LNCaP clone FGC (cell line): Measurements from ENCODE around the gene RSAD2.
A peak's percentile ranks its signal among the peaks of the same experiment; 100 is the strongest.
"Not testable (repeated sequence)": the region's sequence is repeated elsewhere in the genome, so short reads cannot be mapped to it uniquely, and the experiment has no call there.

Source experiments
- DNase-seq: peaks from one replicate; pipeline ENCODE4 v3.0.0-alpha.2; 2011; ENCODE audit warnings: low read depth
- H3K4me3 ChIP-seq: 2 replicates; pipeline ENCODE4 v1.5.1; 2011; ENCODE audit warnings: mild to moderate bottlenecking, low read depth, low read length, control low read depth
- TF ChIP-seq, protein P1 (sequence below): IDR thresholded peaks from 2 replicates; pipeline ENCODE4 v1.5.1; 2012; ENCODE audit warnings: mild to moderate bottlenecking; ENCODE audit not compliant: control insufficient read depth, insufficient read depth; ENCODE audit errors: extremely low read depth

Gene RSAD2

DNA sequence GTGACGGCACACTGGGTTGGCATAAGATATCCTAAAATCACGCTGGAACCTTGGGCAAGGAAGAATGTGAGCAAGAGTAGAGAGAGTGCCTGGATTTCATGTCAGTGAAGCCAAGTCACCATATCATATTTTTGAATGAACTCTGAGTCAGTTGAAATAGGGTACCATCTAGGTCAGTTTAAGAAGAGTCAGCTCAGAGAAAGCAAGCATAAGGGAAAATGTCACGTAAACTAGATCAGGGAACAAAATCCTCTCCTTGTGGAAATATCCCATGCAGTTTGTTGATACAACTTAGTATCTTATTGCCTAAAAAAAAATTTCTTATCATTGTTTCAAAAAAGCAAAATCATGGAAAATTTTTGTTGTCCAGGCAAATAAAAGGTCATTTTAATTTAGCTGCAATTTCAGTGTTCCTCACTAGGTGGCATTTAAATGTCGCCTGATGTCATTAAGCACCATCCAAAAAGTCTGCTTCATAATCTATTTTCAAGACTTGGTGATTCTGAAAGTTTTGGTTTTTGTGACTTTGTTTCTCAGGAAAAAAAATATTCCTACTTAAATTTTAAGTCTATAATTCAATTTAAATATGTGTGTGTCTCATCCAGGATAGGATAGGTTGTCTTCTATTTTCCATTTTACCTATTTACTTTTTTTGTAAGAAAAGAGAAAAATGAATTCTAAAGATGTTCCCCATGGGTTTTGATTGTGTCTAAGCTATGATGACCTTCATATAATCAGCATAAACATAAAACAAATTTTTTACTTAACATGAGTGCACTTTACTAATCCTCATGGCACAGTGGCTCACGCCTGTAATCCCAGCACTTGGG, 19.6 kb downstream of the RSAD2 start:
- no peak overlapping the region for H3K4me3 ChIP-seq
- no peak for DNase-seq
- TF ChIP-seq, protein P1, sequence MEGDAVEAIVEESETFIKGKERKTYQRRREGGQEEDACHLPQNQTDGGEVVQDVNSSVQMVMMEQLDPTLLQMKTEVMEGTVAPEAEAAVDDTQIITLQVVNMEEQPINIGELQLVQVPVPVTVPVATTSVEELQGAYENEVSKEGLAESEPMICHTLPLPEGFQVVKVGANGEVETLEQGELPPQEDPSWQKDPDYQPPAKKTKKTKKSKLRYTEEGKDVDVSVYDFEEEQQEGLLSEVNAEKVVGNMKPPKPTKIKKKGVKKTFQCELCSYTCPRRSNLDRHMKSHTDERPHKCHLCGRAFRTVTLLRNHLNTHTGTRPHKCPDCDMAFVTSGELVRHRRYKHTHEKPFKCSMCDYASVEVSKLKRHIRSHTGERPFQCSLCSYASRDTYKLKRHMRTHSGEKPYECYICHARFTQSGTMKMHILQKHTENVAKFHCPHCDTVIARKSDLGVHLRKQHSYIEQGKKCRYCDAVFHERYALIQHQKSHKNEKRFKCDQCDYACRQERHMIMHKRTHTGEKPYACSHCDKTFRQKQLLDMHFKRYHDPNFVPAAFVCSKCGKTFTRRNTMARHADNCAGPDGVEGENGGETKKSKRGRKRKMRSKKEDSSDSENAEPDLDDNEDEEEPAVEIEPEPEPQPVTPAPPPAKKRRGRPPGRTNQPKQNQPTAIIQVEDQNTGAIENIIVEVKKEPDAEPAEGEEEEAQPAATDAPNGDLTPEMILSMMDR: peak; percentile 62

DNA sequence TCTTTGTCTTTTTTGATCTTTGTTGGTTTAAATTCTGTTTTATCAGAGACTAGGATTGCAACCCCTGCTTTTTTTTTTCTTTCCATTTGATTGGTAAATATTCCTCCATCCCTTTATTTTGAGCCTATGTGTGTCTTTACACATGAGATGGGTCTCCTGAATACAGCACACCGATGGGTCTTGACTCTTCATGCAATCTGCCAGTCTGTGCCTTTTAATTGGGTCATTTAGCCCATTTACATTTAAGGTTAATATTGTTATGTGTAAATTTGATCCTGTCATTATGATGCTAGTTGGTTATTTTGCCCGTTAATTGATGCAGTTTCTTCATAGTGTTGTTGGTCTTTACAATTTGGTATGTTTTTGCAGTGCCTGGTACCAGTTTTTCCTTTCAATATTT, 25.0 kb downstream of the RSAD2 start:
- H3K4me3 ChIP-seq, DNase-seq: not testable (repeated sequence)

DNA sequence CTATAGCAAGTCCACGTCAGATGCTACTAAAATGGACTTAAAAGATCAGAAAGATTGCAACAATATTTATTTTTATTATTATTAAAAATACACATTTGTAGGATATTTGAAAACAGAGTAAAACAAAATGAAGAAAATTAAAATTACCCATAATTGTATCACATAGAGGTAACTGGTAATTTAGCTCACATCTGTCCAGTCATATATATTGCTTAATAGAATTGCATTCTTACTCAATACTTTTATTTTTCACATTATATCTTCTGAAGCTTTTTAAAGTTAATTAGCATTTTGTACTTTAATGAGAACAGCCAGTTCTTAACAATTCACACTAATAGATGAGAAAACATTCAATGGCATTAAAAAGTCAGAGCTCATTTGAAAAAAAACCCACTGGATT, 28.1 kb downstream of the RSAD2 start:
- TF ChIP-seq, protein P1: no peak
- no peak overlapping the region for H3K4me3 ChIP-seq
- no peak for DNase-seq

DNA sequence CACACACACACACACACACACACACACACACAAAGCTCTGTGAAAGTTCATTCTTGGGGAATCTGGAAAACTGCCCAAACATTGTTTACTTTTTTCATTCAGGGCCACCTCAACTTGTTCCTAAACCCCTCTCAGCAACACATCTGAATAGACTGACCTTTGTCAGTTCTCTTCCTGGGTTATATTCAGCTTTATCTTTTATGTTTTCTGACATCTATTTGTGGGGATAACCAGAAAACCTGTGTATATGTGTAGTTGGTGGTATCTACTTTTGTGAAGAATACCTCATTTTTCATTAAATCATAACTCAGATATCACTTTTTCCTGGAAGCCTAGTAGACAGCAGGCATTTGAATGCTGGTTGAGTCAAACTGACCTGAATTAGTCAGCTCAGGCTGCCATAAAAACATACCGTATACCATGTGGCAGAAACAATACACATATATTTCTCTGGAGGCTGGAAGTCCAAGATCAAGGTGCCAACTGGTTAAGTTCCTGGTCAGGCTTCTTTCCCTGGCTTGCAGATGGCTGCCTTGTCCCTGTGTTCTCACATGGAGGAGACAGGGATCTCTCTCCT, 28.7 kb downstream of the RSAD2 start:
- DNase-seq: no peak
- TF ChIP-seq, protein P1: no peak
- no peak overlapping the region for H3K4me3 ChIP-seq

DNA sequence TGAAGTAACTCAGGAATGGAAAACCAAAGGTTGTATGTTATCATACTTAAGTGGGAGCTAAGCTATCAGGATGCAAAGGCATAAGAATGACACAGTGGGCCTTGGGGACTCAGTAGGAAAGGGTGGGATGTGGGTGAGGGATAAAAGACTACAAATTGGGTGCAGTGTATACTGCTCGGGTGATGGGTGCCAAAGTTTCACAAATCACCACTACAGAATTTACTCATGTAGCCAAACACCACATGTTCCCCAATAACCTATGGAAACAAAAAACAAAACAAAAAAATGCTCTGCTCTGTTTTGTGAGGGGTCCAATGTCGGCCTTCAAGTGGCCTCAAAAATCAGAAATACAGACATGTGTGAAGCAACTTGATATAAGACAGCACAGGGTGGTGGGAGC, 30.7 kb downstream of the RSAD2 start:
- no peak overlapping the region for H3K4me3 ChIP-seq
- DNase-seq: no peak
- TF ChIP-seq, protein P1: no peak

DNA sequence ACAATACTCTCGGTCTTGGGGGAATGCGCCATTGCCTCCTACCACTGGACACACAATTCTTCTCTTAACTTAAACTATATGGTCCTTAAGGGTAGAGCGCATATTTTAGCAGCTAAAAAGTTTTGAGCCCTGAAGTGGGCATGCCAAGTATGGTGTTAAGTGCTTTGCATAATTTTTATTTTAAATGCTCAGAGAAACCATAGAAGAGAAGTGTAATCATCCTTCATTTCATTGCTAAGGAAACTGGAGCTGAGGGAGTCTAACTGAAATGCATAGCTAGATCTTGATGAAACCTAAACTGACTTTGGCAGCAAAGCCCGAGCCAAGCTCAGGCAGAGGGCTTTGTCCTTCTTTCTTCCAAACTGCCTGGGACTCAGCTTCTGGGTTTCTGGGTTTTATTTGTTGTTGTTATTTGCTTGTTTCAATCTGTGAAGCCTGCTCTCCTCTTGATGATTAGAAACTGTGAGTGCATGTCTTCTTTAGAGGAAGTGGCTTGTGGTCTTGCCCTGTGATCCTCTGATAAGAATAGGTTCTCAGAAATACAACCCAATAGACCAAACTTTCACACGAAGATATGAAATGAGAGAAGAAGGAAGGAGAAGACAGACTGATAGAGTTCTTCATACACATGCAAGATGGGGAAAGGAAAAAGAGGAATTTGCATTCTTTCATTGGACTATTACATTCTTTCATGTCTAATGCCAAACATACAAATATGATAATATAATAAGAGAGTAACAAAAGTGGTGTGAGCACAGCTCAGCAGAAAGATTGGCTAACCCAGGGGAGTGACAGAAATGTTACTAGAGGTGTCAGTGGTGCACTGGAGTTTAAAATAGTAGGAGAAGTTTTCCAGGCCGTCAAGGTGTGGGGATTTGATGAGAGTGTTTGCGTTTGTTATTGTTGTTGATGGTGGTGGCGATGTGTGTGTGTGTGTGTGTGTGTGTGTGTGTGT, 32.1 kb downstream of the RSAD2 start:
- TF ChIP-seq, protein P1: no peak
- no peak overlapping the region for H3K4me3 ChIP-seq
- no peak for DNase-seq

DNA sequence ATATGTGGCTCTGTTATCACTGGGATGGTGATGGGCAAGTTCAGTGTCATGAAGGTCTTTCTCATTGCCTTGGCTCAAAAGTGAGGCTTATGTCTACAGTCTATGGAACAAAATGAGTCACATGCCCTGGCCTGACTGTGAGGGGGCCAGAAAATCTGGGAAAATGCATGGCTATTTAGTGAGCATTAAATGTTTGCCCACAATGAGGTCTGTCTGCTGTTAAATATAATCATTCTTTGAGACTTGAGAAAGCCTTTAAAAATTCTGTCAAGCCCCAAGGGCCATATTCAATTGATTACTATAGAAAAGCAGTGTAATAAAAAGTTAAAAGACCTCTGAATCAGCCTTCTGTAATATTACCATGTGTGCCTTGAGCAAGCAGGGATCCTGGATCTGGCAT, 34.1 kb downstream of the RSAD2 start:
- TF ChIP-seq, protein P1: no peak
- no peak overlapping the region for H3K4me3 ChIP-seq

More for the DNA sequence above, 34.1 kb downstream of the RSAD2 start:
- no peak for DNase-seq
